ENCODE data around the gene CAMKK1. TPM values are rescaled to one million over a fixed set of nuclear protein-coding genes. Genes with fewer than 3 reads are reported as not detected.

CAMKK1 gene
- total and polyA plus RNA-seq, 2 experiments from 2014 or later, result 4.3 to 7.1 TPM

- TF ChIP-seq ZNF462 (CRISPR knock-in tag; IDR thresholded peaks at IDR 0.05) (no peak), ZNF331 (CRISPR knock-in tag; IDR thresholded peaks at IDR 0.05; ENCODE audit: low read depth) (no peak), NANOG (IDR thresholded peaks at IDR 0.05; ENCODE audit: borderline replicate concordance) (no peak), EZH2phosphoT487 (IDR thresholded peaks at IDR 0.05; ENCODE audit: unreplicated experiment) (no peak), EZH2 (IDR thresholded peaks at IDR 0.05; ENCODE audit: low read depth, unreplicated experiment) (no peak), STAT1 (IDR thresholded peaks at IDR 0.05; ENCODE audit: unreplicated experiment) (no peak), JUNB (IDR thresholded peaks at IDR 0.05; ENCODE audit: unreplicated experiment) (no peak)
These were observed 64.0 kb downstream of the CAMKK1 start (continued) for GRCh38 chr17:3828852-3829232.

GRCh38 chr17:3828151-3828851, 64.6 kb downstream of the CAMKK1 start:
- H3K36me3 ChIP-seq (ENCODE audit: insufficient read depth), result peaks cover 26% of the 10 kb centered on the region
- no peak overlapping the region for H3K27ac Mint-ChIP-seq
- H3K9me3 Mint-ChIP-seq, result no peaks in the 10 kb centered on the region; the same call in 2 of the 3 replicates
- H3K79me2 ChIP-seq (replicated peaks; ENCODE audit: insufficient read depth), result peaks cover 40% of the 10 kb centered on the region
- peaks cover 18% of the 10 kb centered on the region for H4K20me1 ChIP-seq (replicated peaks; ENCODE audit: insufficient read depth)
- ATAC-seq (no peak), DNase-seq (ENCODE audit: low spot score) (no peak)
- H3K9me2 ChIP-seq (ENCODE audit: insufficient read depth), result no peaks in the 10 kb centered on the region
- no peak overlapping the region for H3K27ac ChIP-seq (ENCODE audit: low read depth)
- no peaks in the 10 kb centered on the region; the same call in 1 of the 2 replicates for H3F3A ChIP-seq (replicated peaks; ENCODE audit: low read depth)
- H2AFZ ChIP-seq, result no peak overlapping the region
- H3K4me1 Mint-ChIP-seq, result no peaks in the 10 kb centered on the region
- H3K27me3 Mint-ChIP-seq (ENCODE audit: insufficient read depth, low read depth, poor library complexity), result no peaks in the 10 kb centered on the region
- no peak overlapping the region for H3K4me2 ChIP-seq
- peaks cover 58% of the 10 kb centered on the region for H3K36me3 Mint-ChIP-seq (ENCODE audit: low read depth)
- H3K4me3 Mint-ChIP-seq, result no peak overlapping the region
- H3K4me1 ChIP-seq (ENCODE audit: insufficient read depth), result no peaks in the 10 kb centered on the region
- H3K27me3 ChIP-seq (ENCODE audit: insufficient read depth), result no peaks in the 10 kb centered on the region
- H3K4me3 ChIP-seq, result no peak overlapping the region
- TF ChIP-seq REST (IDR thresholded peaks at IDR 0.05; ENCODE audit: unreplicated experiment) (no peak), POLR2AphosphoS5 (IDR thresholded peaks at IDR 0.05; ENCODE audit: low read depth) (no peak), ETS1 (IDR thresholded peaks at IDR 0.05) (no peak), CTCF (conservative IDR thresholded peaks at IDR 0.05; ENCODE audit: low read depth in 2 of 2) (no peak), ZNF114 (CRISPR knock-in tag; IDR thresholded peaks at IDR 0.05) (no peak), EZH2phosphoT487 (IDR thresholded peaks at IDR 0.05; ENCODE audit: unreplicated experiment) (no peak), STAT1 (IDR thresholded peaks at IDR 0.05; ENCODE audit: unreplicated experiment) (no peak), ZNF331 (CRISPR knock-in tag; IDR thresholded peaks at IDR 0.05; ENCODE audit: low read depth) (no peak)

Data from GM23338 (cell line).